OCI-LY7 (cell line): ENCODE results near the gene USP30. TPM values are rescaled to one million over a fixed set of nuclear protein-coding genes. Genes with fewer than 3 reads are reported as not detected.
"Not testable (repeated sequence)": the region's sequence is repeated elsewhere in the genome, so short reads cannot be mapped to it uniquely, and the experiment has no call there.

Experiments used
- BruUV-seq: library from RNA; stranded (reverse); fragments of 400-500 nt; replicated peaks from 2 replicates; lab custom pipeline; 2021; lab: Mats Ljungman, UMichigan
- CTCF ChIA-PET: fragments of 300-600 bp; sonication (Branson Sonifier 250); formaldehyde crosslinking; loops from one replicate; lab custom pipeline; 2022; ENCODE audit warnings: antibody characterized with exemption; ENCODE audit not compliant: unreplicated experiment; lab: Charles Lee
- POLR2A ChIA-PET: fragments of 300-600 bp; sonication (Branson Sonifier 250); formaldehyde crosslinking; loops from one replicate; lab custom pipeline; 2022; ENCODE audit warnings: antibody characterized with exemption; lab: Charles Lee
- DNase-seq: peaks from one replicate; pipeline ENCODE4 v3.0.0-alpha.2; 2015; ENCODE audit warnings: low spot score
- H2AFZ ChIP-seq: fragments of 200-600 bp; sonication (generic), shearing (Covaris generic); 2 replicates; pipeline ENCODE4 v1.6.1; 2014; ENCODE audit warnings: mild to moderate bottlenecking, antibody characterized with exemption, low read length, moderate library complexity
- H3K27ac ChIP-seq: fragments of 200-600 bp; sonication (generic); 2 replicates; pipeline ENCODE4 v1.5.1; 2014; ENCODE audit warnings: mixed run types, low read depth, mild to moderate bottlenecking, moderate library complexity, low read length, inconsistent platforms; ENCODE audit not compliant: poor library complexity, severe bottlenecking
- H3K36me3 ChIP-seq: fragments of 200-600 bp; sonication (generic); 2 replicates; pipeline ENCODE4 v1.6.1; 2014; ENCODE audit warnings: mild to moderate bottlenecking, antibody characterized with exemption, low read length, moderate library complexity, mixed read lengths; ENCODE audit not compliant: insufficient read depth
- H3K4me1 ChIP-seq: fragments of 200-600 bp; sonication (generic); 2 replicates; pipeline ENCODE4 v1.5.1; 2014; ENCODE audit warnings: mild to moderate bottlenecking, low read length; ENCODE audit not compliant: insufficient read depth, poor library complexity, severe bottlenecking
- H3K4me2 ChIP-seq: fragments of 200-600 bp; sonication (generic); 2 replicates; pipeline ENCODE4 v1.6.1; 2014; ENCODE audit warnings: mild to moderate bottlenecking, low read length
- H3K4me3 ChIP-seq: fragments of 200-600 bp; sonication (generic); 2 replicates; pipeline ENCODE4 v1.5.1; 2014; ENCODE audit warnings: mild to moderate bottlenecking, low read depth, low read length; ENCODE audit not compliant: poor library complexity, severe bottlenecking
- H3K79me2 ChIP-seq: fragments of 200-600 bp; sonication (generic); 2 replicates; pipeline ENCODE4 v1.6.1; 2016; ENCODE audit warnings: low read depth, mild to moderate bottlenecking, low read length, moderate library complexity, mixed read lengths; ENCODE audit not compliant: insufficient read depth
- H3K9me2 ChIP-seq: fragments of 200-600 bp; sonication (generic); 2 replicates; pipeline ENCODE4 v1.6.1; 2016; ENCODE audit warnings: mild to moderate bottlenecking, low read length, mixed read lengths; ENCODE audit not compliant: insufficient read depth
- H3K9me3 ChIP-seq: fragments of 200-600 bp; sonication (generic); 2 replicates; pipeline ENCODE4 v1.6.1; 2014; ENCODE audit warnings: mild to moderate bottlenecking, mixed run types, low read length, mixed read lengths
- H4K20me1 ChIP-seq: fragments of 200-600 bp; sonication (generic); 2 replicates; pipeline ENCODE4 v1.6.1; 2014; ENCODE audit warnings: mild to moderate bottlenecking, antibody characterized with exemption, low read length, moderate library complexity, mixed read lengths; ENCODE audit not compliant: insufficient read depth
- EZH2phosphoT487 ChIP-seq: fragments of 200-600 bp; sonication (generic); IDR thresholded peaks from 2 replicates; pipeline ENCODE4 v1.6.1; 2018; ENCODE audit warnings: low read depth, borderline replicate concordance, mild to moderate bottlenecking, mixed run types, antibody characterized with exemption, low read length, moderate library complexity, mixed read lengths
- intact Hi-C: fragments of 100-400 bp; cut with micrococcal nuclease; formaldehyde crosslinking; loops from one replicate; pipeline ENCODE4 v1.10.0; 2022; ENCODE audit not compliant: unreplicated experiment
- total RNA-seq, 2 experiments: library from RNA; depleted of rRNA in 1 of 2; stranded (reverse); fragments of >200 nt in 1 of 2; shearing (Covaris generic) in 1 of 2; gene quantifications; 2 replicates each; pipeline ENCODE4 v1.2.3, GENCODE V29; 2014 to 2022
- TF ChIP-seq, protein P1 (sequence below): fragments of 200-600 bp; sonication (generic); conservative IDR thresholded peaks from 2 replicates; pipeline ENCODE4 v1.5.1; 2014; ENCODE audit warnings: mild to moderate bottlenecking, antibody characterized with exemption, low read length, moderate library complexity, mixed read lengths

USP30 gene
- total RNA-seq, 2 experiments from 2014 or later = 15.7 to 36.2 TPM

DNA sequence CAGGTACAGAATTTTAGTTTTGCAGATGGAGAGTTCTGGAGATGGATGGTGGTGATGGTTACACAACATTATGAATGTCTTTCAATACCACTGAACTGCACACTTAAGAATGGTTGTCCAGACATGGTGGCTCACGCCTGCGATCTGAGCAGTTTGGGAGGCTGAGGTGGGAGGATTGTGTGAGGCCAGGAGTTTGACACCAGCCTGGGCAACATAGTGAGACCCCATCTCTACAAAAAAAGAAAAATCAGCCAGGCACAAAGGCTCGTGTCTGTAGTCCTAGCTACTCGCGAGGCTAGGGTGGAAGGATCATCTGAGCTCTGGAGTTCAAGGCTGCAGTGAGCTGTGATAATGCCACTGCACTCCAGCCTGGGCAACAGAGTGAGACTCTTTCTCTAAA lies 8.1 kb upstream of the USP30 start:
- Histone ChIP-seq H3K4me2 (no peak overlapping the region), H3K27ac (no peak overlapping the region), H3K4me3 (no peak overlapping the region), H3K79me2 (no peaks in the 10 kb centered on the region), H3K9me2 (no peaks in the 10 kb centered on the region), H3K36me3 (peaks cover 7% of the 10 kb centered on the region; the same call in 1 of the 2 replicates), H3K4me1 (no peaks in the 10 kb centered on the region), H2AFZ (no peak overlapping the region), H4K20me1 (no peaks in the 10 kb centered on the region), H3K9me3 (peaks cover 13% of the 10 kb centered on the region; the same call in 1 of the 2 replicates)
- TF ChIP-seq, protein P1, sequence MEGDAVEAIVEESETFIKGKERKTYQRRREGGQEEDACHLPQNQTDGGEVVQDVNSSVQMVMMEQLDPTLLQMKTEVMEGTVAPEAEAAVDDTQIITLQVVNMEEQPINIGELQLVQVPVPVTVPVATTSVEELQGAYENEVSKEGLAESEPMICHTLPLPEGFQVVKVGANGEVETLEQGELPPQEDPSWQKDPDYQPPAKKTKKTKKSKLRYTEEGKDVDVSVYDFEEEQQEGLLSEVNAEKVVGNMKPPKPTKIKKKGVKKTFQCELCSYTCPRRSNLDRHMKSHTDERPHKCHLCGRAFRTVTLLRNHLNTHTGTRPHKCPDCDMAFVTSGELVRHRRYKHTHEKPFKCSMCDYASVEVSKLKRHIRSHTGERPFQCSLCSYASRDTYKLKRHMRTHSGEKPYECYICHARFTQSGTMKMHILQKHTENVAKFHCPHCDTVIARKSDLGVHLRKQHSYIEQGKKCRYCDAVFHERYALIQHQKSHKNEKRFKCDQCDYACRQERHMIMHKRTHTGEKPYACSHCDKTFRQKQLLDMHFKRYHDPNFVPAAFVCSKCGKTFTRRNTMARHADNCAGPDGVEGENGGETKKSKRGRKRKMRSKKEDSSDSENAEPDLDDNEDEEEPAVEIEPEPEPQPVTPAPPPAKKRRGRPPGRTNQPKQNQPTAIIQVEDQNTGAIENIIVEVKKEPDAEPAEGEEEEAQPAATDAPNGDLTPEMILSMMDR = no peak
- no peak for TF ChIP-seq EZH2phosphoT487
- ChIA-PET POLR2A (no interaction called here), CTCF (no interaction called here)
- no TSS peak for BruUV-seq
- intact Hi-C loops = no loop called here
- DNase-seq = no peak

DNA sequence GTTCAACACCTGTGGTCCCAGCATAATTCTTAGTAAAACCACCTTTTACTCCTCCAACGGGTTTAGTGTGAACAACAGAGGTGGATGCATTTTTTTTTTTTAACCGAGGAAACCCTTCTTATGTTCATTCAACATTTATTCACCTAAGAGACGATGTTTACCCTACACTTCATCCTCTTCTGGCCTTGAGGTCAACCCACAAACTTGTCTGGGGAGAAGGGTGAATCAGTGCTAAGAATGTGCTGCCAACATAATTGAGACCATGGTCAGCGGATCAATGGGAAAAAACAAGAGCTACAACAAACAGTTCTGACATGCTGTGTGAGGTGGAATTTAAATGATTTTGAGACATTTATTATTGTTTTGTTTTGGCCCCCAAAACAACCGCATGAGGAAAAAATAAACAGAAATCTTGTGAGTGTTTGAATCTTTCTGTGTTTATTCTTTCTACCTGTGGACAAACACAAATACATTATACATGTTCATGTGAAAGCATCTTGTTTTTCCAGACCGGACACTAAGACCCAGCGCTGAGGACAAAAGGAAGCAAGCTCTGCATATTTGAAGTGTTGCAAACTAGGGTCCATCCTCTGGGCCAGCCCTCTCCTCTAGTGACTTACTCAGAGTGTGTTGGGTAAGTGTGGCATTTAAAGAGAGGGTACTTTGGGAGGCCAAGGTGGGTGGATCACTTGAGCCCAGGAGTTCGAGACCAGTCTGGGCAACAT lies 5.1 kb upstream of the USP30 start:
- H3K4me3 ChIP-seq = no peak overlapping the region
- no peak overlapping the region for H3K4me2 ChIP-seq
- BruUV-seq = no TSS peak
- no peaks in the 10 kb centered on the region for H3K9me3 ChIP-seq
- no peak for DNase-seq
- H3K79me2 ChIP-seq = no peaks in the 10 kb centered on the region
- H3K9me2 ChIP-seq = no peaks in the 10 kb centered on the region
- ChIA-PET POLR2A (interaction anchor here (0.6 kb wide), 2 partner anchors 127 to 198 kb away, joined by 3 read pairs; no protein-coding TSS in a partner anchor), CTCF (no interaction called here)
- H3K36me3 ChIP-seq = no peaks in the 10 kb centered on the region
- H3K27ac ChIP-seq = no peak overlapping the region
- TF ChIP-seq, protein P1 = no peak
- no peak for TF ChIP-seq EZH2phosphoT487
- no peak overlapping the region for H2AFZ ChIP-seq
- no peaks in the 10 kb centered on the region for H4K20me1 ChIP-seq
- intact Hi-C loops = no loop called here
- peaks cover 6% of the 10 kb centered on the region for H3K4me1 ChIP-seq

DNA sequence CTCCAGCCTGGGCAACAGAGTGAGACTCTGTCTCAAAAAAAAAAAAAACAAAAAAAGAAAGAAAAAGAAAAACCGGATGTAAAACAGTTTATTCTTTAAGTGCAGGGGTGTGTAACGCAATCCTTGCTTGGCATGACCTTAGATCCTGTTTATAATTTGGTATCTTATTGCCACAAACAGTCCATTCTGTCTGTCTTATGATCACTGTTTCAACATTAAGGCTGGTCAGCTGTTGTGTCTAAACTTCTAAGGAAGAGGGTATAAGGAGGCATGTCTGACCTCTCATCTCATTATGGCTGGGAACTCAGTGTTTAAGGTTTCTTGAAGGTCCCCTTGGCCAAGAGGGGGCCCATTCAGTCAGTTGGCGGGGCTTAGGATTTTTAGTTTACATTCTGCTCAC lies 3.7 kb upstream of the USP30 start:
- BruUV-seq = TSS peak; percentile 56
- H3K9me3 ChIP-seq, H3K27ac ChIP-seq, H3K4me3 ChIP-seq, H3K79me2 ChIP-seq, DNase-seq, intact Hi-C loops, H3K9me2 ChIP-seq, H4K20me1 ChIP-seq, H2AFZ ChIP-seq, H3K4me1 ChIP-seq, H3K4me2 ChIP-seq, POLR2A ChIA-PET, CTCF ChIA-PET, H3K36me3 ChIP-seq: not testable (repeated sequence)

DNA sequence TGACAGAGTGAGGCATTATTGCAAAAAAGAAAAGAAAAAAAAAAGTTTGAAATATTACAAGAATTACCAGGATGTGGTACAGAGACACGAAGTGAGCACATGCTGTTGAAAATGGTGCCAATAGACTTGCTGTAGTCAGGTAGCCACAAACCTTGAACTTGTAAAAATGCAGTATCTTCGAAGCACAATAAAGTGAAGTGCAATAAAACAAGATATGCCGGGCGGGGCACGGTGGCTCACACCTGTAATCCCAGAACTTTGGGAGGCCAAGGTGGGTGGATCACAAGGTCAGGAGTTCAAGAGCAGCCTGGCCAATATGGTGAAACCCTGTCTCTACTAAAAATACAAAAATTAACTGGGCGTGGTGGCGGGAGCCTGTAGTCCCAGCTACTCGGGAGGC lies 2.6 kb upstream of the USP30 start:
- CTCF ChIA-PET, H4K20me1 ChIP-seq, H3K9me3 ChIP-seq, H3K36me3 ChIP-seq, H2AFZ ChIP-seq, H3K27ac ChIP-seq, POLR2A ChIA-PET, H3K4me2 ChIP-seq, H3K9me2 ChIP-seq, intact Hi-C loops, H3K4me3 ChIP-seq, DNase-seq, BruUV-seq: not testable (repeated sequence)
- Histone ChIP-seq H3K4me1 (peaks cover 15% of the 10 kb centered on the region), H3K79me2 (peaks cover 20% of the 10 kb centered on the region)
